GM12864 (cell line): ENCODE data around the gene EVI5L.
"Not testable (repeated sequence)": the region's sequence is repeated elsewhere in the genome, so short reads cannot be mapped to it uniquely, and the experiment has no call there.

ENCODE experiments used
- DNase-seq: peaks from one replicate; pipeline ENCODE4 v3.0.0-alpha.2; 2011; ENCODE audit warnings: low read depth
- H3K4me3 ChIP-seq: 2 replicates; pipeline ENCODE4 v1.5.1; 2011; ENCODE audit warnings: mild to moderate bottlenecking, low read depth, low read length, control low read depth
- TF ChIP-seq, protein P1 (sequence below): IDR thresholded peaks from 2 replicates; pipeline ENCODE4 v1.5.1; 2011; ENCODE audit warnings: low read depth, mild to moderate bottlenecking, moderate library complexity, low read length, control low read depth, inconsistent platforms; ENCODE audit errors: missing control alignments

The EVI5L gene

GRCh38 chr19:7788178-7788932, 41.7 kb upstream of the EVI5L start:
- DNase-seq, result no peak
- no peak overlapping the region for H3K4me3 ChIP-seq

DNA sequence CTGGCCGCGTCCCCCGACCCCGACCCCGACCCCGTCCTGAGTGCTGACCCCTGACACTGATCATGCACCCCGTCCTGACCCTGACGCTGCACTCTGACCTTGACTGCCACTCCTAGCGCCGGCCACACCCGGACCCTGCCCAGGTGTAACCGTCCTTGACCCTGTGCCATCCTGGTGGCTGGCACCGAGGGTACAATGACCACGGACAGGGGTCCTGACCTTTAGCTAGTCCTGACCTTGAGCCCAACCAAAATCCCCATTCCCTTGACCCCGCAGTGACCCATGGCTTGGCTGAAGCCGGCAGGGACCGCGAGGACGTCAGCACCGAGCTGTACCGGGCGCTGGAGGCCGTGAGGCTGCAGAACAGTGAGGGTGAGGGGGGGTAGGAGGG, 41.1 kb upstream of the EVI5L start:
- DNase-seq, result no peak
- no peak overlapping the region for H3K4me3 ChIP-seq
- TF ChIP-seq, protein P1, sequence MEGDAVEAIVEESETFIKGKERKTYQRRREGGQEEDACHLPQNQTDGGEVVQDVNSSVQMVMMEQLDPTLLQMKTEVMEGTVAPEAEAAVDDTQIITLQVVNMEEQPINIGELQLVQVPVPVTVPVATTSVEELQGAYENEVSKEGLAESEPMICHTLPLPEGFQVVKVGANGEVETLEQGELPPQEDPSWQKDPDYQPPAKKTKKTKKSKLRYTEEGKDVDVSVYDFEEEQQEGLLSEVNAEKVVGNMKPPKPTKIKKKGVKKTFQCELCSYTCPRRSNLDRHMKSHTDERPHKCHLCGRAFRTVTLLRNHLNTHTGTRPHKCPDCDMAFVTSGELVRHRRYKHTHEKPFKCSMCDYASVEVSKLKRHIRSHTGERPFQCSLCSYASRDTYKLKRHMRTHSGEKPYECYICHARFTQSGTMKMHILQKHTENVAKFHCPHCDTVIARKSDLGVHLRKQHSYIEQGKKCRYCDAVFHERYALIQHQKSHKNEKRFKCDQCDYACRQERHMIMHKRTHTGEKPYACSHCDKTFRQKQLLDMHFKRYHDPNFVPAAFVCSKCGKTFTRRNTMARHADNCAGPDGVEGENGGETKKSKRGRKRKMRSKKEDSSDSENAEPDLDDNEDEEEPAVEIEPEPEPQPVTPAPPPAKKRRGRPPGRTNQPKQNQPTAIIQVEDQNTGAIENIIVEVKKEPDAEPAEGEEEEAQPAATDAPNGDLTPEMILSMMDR, result no peak

More at GRCh38 chr19:7788178-7788932, 41.7 kb upstream of the EVI5L start:
- TF ChIP-seq, protein P1, result no peak

DNA sequence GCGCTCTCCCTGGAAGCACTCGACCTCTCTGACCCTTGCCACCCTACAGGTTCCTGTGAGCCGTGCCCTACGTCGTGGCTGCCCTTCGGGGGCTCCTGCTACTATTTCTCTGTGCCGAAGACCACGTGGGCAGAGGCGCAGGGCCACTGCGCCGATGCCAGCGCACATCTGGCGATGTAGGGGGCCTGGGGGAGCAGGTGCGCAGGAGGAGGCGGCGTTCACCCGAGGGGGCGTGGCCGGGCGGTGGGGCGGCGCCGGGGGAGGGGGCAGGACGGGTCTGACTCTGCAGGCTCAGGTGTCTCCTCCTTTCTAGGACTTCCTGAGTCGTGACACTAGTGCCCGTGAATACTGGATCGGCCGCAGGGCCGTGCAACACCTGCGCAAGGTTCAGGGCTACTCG, 40.6 kb upstream of the EVI5L start:
- no peak overlapping the region for H3K4me3 ChIP-seq
- DNase-seq, result no peak
- TF ChIP-seq, protein P1, result no peak

DNA sequence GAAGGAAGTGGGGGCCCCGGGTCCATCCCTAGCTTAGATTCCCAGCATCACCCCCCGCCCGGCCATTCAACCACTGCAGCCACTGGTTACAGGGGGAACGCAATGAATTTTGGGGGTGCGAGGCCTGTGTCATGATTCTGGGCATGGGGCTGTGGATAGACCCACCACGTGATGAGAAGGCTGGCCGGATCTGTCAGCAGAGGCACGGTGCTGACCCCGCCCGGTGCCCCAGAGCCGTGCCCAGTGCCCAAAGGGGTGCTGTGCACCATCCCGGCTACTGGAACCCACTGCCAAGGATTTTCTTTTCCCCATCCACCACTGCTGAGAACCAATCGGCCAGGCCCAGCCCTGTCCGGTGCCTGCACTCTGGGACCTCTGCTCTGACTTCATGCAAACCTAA, 39.6 kb upstream of the EVI5L start:
- DNase-seq, result no peak
- H3K4me3 ChIP-seq, result no peak overlapping the region

GRCh38 chr19:7792281-7792680, 37.7 kb upstream of the EVI5L start:
- H3K4me3 ChIP-seq, result no peak overlapping the region
- TF ChIP-seq, protein P1, result no peak
- DNase-seq, result no peak

More for the DNA sequence above, 39.6 kb upstream of the EVI5L start:
- TF ChIP-seq, protein P1, result no peak

DNA sequence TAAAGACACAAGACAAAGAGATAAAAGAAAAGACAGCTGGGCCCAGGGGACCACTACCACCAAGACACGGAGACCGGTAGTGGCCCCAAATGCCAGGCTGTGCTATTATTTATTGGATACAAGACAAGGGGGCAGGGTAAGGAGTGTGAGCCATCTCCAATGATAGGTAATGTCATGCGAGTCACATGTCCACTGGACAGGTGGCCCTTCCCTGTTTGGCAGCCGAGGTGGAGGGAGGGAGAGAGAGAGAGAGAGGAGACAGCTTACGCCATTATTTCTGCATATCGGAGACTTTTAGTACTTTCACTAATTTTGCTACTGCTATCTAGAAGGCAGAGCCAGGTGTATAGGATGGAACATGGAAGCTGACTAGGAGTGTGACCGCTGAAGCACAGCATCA, 37.3 kb upstream of the EVI5L start:
- not testable (repeated sequence) for DNase-seq, H3K4me3 ChIP-seq

GRCh38 chr19:7793493-7793892, 36.5 kb upstream of the EVI5L start:
- TF ChIP-seq, protein P1, result no peak
- no peak for DNase-seq
- no peak overlapping the region for H3K4me3 ChIP-seq
